GM12864 (cell line): ENCODE data around the gene EHMT1.

Experiments
- DNase-seq: peaks from one replicate; pipeline ENCODE4 v3.0.0-alpha.2; 2011; ENCODE audit warnings: low read depth
- H3K4me3 ChIP-seq: 2 replicates; pipeline ENCODE4 v1.5.1; 2011; ENCODE audit warnings: mild to moderate bottlenecking, low read depth, low read length, control low read depth
- CTCF ChIP-seq: IDR thresholded peaks from 2 replicates; pipeline ENCODE4 v1.5.1; 2011; ENCODE audit warnings: low read depth, mild to moderate bottlenecking, moderate library complexity, low read length, control low read depth, inconsistent platforms; ENCODE audit errors: missing control alignments

The EHMT1 gene

GRCh38 chr9:137791947-137792346, 173.1 kb downstream of the EHMT1 start:
- no peak for DNase-seq
- no peak overlapping the region for H3K4me3 ChIP-seq
- no peak for TF ChIP-seq CTCF

GRCh38 chr9:137793196-137793841, 174.5 kb downstream of the EHMT1 start:
- DNase-seq, result no peak
- no peak for TF ChIP-seq CTCF
- no peak overlapping the region for H3K4me3 ChIP-seq

- no peak for TF ChIP-seq CTCF
- no peak for DNase-seq
These were observed 176.4 kb downstream of the EHMT1 start for GRCh38 chr9:137795156-137795666.

GRCh38 chr9:137797206-137798120, 178.7 kb downstream of the EHMT1 start:
- no peak for DNase-seq
- no peak overlapping the region for H3K4me3 ChIP-seq
- no peak for TF ChIP-seq CTCF

More at GRCh38 chr9:137795156-137795666, 176.4 kb downstream of the EHMT1 start:
- no peak overlapping the region for H3K4me3 ChIP-seq

- no peak for DNase-seq
- no peak overlapping the region for H3K4me3 ChIP-seq
- TF ChIP-seq CTCF, result no peak
These were observed 179.3 kb downstream of the EHMT1 start for GRCh38 chr9:137798142-137798541.

GRCh38 chr9:137798901-137799629, 180.3 kb downstream of the EHMT1 start:
- no peak for TF ChIP-seq CTCF
- no peak overlapping the region for H3K4me3 ChIP-seq
- no peak for DNase-seq
